8988T (cell line): ENCODE data around the gene DUSP16.

Source experiments
- DNase-seq: peaks from one replicate; pipeline ENCODE4 v3.0.0; 2011

The DUSP16 gene

DNA sequence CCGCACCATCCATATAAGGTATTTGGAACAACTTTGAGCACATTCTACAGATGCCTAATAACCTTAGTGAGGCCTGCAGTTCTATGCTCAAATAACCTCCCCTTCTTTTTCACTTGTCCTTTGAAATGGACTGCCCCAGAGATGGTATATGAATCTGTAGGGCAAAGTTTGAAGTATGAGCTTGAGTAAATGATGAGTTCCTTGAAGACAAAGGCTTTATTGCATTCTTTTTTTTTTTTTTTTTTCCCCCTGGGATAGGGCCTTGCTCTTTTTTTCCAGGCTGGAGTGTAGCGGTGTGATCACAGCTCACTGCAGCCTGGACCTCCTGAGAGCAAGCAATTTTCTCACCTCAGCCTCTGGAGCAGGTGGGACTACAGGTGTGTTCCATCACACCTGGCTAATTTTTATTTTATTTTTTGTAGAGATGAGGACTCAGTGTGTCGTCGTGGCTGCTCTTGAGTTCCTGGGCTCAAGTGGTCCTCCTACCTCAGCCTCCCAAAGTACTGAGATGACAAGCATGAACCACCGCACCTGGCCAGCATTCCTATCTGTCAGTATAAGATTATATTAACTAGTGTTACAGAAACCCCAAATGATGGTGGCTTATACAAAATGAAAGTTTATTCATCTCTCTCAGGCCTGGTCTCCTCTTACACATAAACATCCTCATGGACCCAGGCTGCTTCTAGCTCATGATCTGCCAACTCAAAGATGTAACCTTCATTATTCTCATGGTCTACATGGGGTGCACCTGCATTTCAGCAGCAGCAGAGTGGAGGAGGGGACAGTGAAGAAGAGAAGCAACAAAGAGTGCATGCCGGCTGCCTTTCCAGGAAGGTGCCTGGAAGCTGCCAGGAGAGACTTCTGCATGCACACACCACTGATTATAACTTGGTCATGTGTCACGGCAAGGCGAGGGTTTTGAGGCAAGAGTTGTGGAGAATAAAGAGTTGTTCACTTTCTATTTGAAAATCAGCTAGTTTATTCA is 101.4 kb downstream of the DUSP16 start:
- DNase-seq, result no peak

DNA sequence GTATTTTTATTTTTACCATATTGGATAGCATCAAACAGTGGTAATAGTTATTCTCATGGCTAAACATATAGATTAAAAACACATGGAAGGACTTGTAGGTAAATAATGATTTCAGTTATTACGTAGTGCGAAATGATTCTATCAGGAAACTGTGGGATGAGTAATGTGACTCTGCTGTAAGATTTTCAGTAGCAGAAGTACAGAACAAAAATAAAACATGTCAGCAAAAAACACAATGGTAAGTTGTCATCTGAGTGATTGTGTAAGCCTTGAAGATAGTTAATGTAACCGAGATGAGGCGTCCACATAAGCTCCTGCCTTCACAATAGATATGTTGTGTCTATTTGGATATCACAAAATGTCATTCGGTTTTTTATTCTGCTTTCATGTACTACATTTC is 106.0 kb downstream of the DUSP16 start:
- DNase-seq, result no peak

DNA sequence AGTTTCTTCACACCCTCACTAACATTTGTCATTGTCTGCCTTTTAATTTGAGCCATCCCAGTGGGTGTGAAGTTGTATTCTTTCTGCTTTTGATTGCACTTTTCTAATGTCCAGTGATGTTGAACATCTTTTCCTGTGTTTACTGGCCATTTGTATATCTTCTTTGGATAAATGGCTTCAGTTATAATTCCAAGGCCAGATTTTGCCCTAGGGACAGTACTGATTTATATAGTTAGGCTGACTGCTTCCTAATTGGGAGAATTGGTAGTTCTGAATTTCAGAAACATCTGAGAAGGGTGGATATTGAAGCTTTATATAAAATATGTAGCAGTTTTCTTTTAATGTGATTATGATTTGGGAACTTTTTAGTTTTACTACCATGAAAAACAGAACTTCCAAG is 108.3 kb downstream of the DUSP16 start:
- no peak for DNase-seq

DNA sequence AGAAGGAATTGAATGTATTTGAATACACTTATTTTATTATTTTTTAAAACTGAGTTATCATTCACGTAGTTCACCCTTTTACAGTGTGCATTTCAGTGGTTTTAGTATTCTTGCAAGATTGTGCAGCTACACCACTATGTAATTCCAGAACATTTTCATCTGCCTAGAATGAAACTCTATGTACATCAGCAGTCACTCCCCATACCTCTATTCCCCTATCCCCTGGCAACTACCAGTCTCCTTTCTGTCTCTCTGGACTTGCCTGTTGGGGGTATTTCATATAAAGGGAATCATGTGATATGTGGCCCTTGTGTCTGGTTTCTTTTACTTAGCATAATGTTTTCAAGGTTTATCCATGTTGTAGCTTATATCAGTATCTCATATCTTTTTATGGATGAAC is 109.0 kb downstream of the DUSP16 start:
- no peak for DNase-seq

DNA sequence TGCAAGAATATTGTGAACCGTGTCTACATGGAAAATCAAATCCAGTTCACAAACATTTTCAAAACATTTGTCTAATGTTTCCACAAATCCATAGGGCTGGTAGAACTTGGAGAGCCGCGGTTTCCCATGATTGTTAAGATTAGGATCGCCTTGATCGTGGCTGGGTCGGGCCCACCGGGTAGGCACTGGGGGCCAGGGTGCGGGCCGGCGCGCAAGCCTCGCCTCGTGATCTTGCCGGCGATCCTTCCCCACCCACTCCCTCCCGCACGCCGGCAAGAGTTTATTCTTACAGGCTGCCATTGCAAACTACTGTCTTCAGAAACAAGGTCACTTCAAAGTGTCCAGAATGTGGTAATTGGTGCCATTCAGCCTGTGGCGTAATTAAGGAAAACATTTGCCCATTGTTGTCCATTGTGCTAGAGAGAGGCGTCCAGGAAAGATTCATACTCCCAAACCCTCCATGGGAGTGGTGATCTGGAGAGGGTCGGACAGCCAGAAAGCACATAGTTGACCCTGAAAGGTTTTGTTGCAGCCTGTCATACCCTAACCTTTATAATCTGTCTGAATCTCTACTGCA is 110.2 kb downstream of the DUSP16 start:
- DNase-seq, result no peak

DNA sequence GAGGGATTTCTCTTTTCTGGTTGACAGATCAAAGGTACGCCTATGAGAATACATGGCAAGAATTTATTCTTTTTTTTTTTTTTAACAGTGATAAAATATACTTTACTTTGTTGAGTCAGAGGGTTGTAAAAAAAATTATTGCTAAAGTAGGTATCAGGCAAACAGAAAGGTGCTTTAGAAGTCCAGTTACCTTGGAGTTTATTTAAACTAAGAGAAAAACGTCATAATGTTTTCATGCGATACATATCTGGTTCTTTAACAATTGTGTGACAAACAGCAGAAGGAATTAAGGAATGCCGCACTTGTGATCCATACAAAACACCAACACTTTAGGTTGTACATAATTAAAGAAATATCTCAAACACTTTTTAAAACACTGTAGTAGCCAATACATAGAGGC is 111.6 kb downstream of the DUSP16 start:
- DNase-seq, result no peak

DNA sequence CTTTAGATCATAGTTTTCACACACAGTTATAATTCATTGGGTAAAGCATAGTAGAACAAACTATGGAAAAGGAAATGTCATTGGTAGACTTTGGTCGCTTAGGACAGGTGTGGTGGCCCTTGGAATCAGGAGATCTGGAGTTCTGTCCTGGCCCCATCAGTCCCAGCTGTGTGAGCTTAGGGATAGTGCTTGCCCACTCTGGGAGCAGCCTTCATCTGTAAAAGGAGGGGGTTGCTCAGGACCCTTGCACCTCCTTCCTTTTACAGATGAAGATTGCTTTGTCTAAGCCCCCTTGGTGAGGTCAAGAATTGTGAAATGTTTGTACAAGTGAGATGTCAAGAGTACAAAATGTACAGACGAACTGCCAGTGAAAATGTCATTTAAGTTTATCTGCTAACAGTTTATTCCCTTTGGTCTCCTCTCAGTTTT is 112.6 kb downstream of the DUSP16 start:
- no peak for DNase-seq

DNA sequence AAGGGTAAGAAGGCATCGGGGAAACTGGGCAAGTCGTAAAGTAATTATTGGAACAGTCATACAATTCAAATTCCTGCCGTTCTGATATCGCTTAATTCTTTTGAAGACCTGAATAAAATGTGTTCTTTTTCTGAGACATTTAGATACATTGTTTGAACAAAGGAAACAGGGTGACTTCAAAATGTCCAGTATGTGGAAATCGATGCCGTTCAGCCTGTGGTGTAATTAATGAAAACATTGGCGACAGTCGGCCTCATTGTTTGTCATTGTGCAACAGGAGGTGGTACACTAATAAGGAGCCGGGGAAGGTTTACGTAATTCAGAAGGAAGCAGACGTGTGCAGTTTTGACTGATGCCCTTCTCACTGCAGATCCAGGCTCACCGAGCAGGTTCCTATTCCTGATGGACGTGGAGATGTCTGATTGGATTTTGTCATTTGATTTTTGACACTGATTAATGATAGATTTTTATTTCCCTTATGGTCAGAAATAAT is 113.1 kb downstream of the DUSP16 start:
- DNase-seq, result no peak

DNA sequence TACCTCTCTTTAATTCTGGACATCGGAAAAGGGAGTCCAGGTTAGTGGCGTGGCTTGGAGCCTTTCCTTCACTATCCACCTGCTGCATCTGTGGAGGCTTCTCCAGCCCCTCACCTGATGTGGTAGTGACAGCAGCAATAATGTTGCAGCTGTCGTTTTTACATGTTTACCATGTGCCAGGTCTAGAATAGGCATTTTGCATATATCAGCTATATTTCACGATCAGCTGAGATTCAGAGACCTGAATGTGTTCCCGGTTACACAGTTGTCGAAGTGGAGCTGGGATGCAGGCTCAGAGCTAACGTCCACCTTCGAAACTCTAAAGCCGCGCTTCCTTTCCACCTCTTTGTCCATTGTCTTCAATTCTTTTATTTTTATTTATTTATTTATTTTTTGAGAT is 114.8 kb downstream of the DUSP16 start:
- DNase-seq, result no peak

DNA sequence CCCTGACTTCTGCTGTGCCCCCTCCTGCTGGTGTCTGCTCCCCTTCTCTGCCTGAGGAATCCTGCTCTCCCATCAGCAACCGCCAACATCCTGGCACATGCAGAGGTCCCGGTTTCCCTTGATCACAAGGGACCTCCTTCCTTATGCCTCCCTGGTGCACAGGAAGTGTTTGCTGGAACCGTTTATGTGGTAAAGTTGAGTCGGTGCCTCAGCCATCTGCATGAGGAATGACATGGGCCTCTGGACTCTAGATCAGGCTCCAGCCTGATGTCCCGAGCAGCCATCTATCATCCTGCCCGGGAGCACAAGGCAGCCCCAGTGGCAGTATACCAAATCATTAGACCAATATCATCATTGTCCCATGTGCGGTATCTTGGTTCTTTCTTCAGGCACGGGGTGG is 115.4 kb downstream of the DUSP16 start:
- DNase-seq, result no peak

DNA sequence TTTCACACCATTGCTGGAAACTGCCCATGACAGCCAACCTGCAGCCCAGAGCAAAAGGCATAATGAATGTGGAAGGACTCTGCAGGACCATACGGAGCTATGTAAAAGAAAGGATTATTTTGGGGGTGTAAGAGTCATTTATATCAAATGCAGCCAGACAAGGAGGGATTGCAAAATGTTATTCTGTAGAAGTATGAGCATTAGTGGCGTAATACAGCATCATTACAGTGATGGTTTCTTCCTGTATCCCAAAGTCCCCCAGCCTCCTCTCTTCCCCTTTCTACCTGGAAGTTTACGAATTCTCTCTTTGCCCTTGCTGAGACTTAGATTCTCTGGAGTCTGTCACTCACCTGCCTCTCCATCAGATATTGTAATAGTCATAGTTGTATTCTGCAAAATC is 115.9 kb downstream of the DUSP16 start:
- DNase-seq, result no peak

DNA sequence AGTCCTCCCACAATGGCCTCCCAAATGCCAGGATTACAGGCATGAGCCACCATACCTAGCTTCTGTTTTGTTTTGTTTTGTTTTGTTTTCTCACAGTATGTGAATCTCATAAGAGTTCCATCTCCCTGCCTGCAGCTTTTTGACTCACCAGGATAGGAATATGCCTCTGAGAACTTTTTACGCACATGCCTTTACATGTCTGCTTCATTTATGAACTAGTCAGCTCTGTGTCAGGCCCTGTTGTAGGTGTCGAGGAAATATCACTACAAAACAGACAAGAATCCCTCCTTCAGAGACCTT is 116.8 kb downstream of the DUSP16 start:
- no peak for DNase-seq

DNA sequence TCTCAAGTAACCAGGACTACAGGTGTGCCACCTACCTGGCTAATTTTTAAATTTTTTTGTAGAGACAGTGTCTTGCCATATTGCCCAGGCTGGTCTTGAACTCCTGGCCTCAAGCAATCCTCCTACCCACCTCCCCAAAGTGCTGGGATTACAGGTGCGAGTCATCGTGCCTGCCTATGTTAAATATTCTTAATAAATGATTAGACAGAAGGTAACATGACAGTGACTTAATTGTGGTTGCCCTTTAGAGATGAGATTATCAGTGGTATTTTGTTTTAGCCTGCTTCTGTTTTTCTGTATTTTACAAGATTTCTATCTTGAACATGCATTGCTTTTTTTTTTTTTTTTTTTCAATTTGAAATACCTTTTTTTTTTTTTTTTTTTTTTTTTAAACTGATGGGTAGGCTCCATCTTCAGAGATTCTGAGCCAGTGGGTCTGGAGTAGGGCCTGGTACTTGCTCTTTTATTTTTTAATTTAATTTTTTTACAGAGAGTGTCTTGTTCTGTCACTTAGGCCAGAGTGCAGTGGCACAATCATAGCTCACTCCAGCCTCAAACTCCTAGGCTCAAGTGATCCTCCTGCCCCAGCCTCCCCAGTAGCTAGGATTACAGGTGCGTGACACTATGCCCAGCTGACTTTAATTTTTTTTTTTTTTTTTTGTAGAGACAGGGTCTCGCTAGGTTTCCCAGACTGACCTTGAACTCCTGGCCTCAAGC is 117.3 kb downstream of the DUSP16 start:
- DNase-seq, result no peak

DNA sequence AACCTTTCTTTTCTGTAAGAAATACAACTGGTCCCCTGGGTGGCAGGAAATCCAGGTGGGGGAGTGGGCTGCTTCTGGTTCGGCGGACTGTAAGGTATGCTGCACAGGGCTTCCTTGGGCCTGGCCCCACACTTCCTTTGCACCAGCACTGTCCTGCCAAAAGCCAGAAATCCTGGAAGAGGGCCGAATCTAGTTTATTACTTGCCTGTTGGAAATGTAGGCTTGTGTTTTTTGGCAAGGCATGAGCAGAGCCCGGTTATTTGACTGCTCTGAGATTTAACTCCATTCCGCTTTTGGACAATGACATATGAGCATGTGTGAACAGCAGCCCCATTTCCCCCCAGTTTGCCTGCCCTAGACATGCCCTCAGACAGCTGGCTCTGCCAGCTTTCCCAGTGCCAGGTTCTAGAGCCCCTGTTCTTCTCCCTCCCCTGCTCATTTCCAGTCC is 119.2 kb downstream of the DUSP16 start:
- DNase-seq, result no peak

DNA sequence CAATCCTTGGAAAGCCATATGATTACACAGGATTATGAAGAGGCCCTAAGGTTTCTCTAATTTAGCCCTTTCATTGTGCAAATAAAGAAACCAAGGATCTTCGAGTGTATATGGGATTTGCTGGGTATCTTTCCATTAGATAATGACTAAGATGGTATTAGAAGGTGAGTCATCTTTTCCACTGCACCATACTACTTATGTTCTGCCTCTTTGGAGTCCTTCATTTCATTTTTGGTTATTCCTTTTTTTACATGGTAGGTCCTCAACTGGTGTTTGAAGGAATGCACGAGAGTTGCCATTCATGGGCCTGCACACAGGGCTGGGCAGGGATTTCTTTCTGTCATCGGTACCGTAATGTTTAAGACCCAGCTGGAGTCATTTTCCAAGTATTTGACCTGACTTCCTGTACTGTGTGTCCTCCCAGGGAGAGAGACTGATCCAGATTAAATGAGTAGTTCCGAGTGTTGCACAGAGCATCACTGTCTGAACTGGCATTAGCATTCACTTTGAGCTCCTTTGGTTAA is 120.1 kb downstream of the DUSP16 start:
- DNase-seq, result no peak

DNA sequence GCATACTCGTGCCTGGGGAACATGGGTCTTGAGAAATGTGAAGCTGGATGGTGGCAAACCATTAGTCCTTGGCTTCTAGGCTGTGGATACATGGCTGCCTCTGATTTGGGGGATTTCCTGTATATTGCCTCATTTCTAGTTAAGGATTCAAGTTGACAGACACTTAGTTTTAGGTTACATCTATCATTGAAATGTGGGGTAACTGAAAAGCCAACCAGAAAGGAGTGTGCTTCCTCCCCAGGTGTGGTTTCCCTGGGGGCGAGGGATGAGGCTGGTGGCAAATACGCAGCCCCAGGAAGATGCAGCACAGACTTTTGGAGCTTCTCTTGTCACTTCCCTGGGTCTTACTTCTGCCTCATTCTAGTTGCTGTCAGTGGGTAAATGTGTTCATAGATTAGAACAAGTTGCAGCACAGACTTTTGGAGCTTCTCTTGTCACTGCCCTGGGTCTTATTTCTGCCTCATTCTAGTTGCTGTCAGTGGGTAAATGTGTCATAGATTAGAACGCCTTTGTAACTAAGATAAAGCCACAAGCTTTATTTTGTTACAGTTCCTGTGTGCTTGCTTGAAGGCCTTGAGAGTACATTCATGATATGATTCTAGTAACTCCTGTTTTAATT is 120.7 kb downstream of the DUSP16 start:
- DNase-seq, result no peak

DNA sequence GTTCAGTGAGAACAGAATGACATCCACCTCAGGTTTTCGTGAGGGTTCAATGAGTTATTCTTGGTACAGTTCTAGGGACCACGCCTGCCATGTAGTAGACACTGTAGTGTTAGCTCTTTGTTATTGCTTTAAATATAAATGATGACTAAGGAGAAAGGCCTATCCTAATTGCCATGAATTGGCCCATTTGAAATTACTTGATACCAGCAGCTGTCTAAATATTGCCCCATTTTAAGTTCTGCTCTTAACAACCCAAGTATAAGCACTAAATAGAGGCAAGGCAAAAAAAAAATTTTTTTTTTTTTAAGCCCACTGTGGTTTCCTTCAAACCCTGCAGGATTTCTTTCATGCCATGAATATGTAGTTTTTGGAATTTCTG is 121.2 kb downstream of the DUSP16 start:
- no peak for DNase-seq

DNA sequence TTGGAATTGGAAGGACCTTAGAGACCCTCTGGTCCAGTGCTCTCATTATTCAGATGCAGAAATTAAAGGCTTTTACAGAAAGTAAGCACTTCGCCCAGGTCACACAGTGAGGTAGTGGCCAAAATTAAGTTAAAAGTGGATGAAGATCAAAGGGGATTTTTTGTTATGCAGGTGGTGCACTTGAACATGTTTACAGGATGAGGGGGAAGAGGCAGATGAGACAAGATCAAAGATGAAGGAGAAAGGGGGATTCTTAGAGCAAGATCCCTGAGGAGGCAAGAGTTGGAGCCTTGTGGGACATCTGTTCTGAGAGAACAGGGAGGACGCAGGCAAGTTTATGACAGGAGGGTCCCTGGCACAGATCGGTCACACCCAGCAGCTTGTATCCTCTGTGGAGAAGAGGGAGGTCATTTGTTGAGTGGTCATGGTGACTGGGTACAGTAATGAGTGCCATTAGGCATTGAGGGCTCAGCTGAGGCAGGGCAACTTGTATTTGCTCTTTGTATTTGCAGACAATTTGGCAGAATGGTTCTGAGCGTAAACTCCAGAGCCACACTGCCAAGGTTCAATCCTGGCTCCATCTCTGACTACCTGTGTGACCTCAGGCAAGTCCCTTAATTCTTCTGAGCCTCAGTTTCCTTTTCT is 121.8 kb downstream of the DUSP16 start:
- no peak for DNase-seq

DNA sequence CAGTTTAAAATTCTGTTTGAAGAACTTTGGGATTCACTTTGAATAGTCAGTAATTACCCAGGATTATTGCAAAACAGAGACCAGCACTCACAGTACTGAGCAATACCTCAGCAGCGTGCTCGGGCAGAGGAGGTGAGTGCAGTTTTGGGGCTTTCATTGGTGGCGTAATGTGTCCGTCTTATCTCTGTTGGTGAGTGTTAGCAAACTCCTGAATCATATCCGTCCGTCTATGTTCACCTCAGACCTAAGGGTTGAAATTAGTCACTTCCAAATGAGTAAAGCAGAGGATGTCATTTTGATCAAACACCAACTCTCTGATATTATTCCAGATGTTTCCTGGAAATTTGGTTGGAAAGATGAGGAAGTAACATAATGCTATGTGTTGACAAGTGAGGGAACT is 123.0 kb downstream of the DUSP16 start:
- DNase-seq, result peak; percentile 24

DNA sequence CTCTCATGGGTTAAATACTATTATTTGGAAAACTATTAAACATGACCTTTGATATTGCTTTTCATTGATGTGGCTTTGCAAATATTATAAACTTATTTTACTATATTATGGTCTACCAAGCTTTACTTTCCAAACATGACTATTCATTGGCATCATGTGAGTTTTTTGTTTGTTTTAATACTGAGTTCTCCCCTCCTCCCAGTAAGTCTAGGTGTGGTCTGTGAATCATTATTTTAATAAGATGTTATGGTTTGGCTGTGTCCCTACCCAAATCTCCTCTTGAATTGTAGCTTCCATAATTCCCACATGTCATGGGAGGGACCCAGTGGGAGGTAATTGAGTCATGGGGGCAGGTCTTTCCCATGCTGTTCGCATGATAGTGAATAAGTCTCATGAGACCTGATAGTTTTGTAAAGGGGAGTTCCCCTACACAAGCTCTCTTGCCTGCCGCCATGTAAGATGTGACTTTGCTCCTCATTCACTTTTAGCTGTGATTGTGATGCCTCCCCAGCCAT is 125.8 kb downstream of the DUSP16 start:
- no peak for DNase-seq

DNA sequence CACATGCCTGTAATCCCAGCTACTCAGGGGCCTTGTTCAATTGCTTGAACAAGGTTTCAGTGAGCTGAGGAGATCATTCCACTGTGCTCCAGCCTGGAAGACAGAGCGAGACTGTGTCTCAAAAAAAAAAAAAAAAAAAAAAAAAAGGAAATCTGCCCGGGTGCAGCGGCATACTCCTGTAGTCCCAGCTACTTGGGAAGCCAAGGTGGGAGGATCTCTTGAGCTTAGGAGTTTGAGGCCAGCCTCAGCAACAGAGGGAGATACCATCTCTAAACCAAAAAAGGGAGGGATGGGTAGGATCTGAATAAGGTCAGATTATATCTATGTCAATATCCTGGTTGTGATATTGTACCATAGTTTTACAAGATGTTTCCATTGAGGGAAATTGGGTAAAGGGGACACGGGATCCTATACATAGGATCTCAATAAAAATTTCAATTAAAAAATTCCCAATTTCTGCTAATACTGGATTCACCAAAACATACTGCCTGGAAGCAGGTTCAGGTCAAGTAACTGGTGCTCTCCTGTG is 129.4 kb downstream of the DUSP16 start:
- DNase-seq, result no peak

DNA sequence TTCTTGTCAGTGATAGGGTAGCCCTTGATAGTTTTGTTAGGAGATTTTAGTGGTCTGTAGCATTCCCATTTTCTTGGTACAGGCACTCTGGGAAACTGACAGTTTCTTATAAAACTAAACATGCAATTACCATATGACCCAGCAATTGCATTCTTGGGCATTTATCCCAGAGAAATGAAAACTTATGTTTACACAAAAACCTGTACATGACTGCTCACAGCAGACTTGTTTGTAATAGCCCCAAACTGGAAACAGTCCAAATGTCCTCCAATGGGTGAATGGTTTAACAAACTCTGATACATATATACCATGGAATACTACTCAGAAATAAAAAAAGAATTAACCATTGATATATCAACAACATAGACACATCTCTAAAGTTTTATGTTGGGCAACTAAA is 130.3 kb downstream of the DUSP16 start:
- DNase-seq, result no peak
